GM18909 (cell line): ENCODE data around the gene SLC51A.
"Not testable (repeated sequence)": the region's sequence is repeated elsewhere in the genome, so short reads cannot be mapped to it uniquely, and the experiment has no call there.

Source experiments
- ATAC-seq: cut with Tn5 transposase; IDR thresholded peaks from one replicate; pipeline ENCODE4 v1.9.1; 2021; ENCODE audit warnings: mild to moderate bottlenecking; ENCODE audit not compliant: unreplicated experiment, poor library complexity

The SLC51A gene

DNA sequence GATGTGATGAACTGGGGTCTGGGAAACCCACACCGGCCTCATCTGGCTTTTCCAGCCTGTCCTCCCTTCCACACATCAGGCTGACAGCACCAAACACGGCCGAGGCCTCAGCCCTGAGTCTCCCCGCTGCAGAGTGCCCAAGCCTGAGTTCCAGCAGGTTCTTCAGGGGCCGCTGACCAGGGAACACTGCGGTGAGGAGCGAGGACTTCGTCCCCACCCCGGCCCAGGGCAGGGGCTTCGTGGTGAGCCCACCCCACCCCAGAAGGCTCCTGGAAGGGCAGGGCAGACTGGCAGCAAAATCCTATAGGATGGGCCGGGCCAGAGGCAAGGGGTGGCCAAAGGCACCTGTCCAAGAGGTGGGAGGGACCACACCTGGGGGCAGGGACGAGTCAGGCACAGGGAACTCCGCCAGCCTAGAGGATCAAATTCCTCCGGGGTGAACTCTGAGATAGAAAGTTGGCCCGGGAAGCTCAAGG is at the start of gene SLC51A:
TSS of gene SLC51A (plus strand) at position 446 of the 476 bp plus-strand sequence. CDS start 179 bp downstream, outside the sequence.
- no peak for ATAC-seq

- no peak for ATAC-seq
Measured at GRCh38 chr3:196166741-196167140, 49.6 kb upstream of the SLC51A start.

GRCh38 chr3:196168808-196169391 is 47.4 kb upstream of the SLC51A start:
- ATAC-seq: no peak

GRCh38 chr3:196169836-196170240 is 46.5 kb upstream of the SLC51A start:
- no peak for ATAC-seq

- ATAC-seq: not testable (repeated sequence)
Measured at GRCh38 chr3:196170296-196170695, 46.0 kb upstream of the SLC51A start.

- ATAC-seq: no peak
Measured at GRCh38 chr3:196174652-196175051, 41.7 kb upstream of the SLC51A start.

GRCh38 chr3:196175116-196175625 is 41.2 kb upstream of the SLC51A start:
- ATAC-seq: no peak

DNA sequence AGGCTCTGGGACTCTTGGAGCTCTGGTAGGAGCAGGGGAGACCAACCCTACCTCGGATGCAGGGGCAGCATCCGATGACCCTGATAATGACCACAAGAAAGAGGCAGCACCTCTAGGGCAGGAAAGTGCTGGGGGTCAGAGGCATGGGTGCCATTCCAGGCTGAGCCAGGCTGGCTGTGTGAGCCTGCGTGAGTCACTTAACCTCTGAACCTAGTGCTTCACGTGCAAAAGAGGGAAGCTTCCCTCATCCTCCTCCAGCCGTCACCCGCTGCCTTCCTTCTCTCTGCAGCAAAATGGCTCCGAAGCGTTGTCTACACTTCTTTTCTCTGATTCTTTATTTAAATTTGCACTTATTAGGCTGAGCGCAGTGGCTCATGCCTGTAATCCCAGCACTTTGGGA is 40.6 kb upstream of the SLC51A start:
- no peak for ATAC-seq

GRCh38 chr3:196177567-196177966 is 38.8 kb upstream of the SLC51A start:
- ATAC-seq: no peak

GRCh38 chr3:196177967-196178366 is 38.4 kb upstream of the SLC51A start:
- ATAC-seq: no peak

DNA sequence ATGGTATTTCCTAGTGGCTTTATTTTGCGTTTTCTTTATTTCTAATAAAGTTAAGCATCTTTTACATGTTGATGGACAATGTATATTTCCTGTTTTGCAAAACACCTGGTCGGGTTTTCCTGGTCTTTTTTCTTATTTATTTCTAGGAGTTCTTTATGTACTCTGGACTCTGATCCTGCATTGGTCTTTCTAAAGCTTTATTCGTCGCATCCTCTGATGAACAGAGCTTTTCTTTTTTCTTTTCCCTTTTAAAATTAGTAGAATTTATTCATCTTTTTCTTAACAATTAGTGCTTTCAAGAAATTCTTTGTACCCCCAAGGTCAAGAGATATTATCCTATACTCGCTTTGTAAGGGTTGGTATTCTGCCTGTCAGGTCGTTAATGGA is 37.3 kb upstream of the SLC51A start:
- ATAC-seq: no peak

- ATAC-seq: peak; percentile 76
Measured at GRCh38 chr3:196179380-196180308, 36.7 kb upstream of the SLC51A start.

- ATAC-seq: no peak
Measured at GRCh38 chr3:196180346-196180745, 36.0 kb upstream of the SLC51A start.

GRCh38 chr3:196181127-196181546 is 35.2 kb upstream of the SLC51A start:
- ATAC-seq: no peak

DNA sequence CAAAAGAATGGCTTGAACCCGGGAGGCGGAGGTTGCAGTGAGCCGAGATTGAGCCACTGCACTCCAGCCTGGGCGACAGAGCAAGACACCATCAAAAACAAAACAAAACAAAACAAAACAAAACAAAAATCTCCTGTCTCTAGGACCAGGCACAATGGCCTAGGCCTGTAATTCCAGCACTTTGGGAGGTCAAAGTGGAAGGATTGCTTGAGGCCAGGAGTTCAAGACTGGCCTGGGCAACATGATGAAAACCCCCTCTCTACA is 32.2 kb upstream of the SLC51A start:
- not testable (repeated sequence) for ATAC-seq

DNA sequence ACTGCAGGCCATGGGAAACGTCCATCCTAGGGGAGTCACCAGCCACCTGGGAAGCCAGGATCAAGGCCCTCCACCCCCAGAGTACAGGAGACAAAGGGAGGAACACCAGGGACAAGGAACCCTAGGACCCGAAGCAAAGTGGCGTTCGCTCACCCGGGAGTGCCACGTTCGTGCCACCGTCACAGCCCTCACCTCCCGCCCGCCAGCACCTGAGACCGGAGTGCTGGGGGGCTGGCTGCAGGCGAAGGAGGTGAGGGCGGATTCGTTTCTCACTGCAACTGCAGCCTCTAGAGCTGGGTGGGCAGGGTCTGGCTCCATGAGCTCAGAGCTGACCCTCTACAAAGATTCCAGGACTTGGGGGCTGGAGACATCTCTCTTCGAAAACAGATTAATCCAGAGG is 31.5 kb upstream of the SLC51A start:
- no peak for ATAC-seq

DNA sequence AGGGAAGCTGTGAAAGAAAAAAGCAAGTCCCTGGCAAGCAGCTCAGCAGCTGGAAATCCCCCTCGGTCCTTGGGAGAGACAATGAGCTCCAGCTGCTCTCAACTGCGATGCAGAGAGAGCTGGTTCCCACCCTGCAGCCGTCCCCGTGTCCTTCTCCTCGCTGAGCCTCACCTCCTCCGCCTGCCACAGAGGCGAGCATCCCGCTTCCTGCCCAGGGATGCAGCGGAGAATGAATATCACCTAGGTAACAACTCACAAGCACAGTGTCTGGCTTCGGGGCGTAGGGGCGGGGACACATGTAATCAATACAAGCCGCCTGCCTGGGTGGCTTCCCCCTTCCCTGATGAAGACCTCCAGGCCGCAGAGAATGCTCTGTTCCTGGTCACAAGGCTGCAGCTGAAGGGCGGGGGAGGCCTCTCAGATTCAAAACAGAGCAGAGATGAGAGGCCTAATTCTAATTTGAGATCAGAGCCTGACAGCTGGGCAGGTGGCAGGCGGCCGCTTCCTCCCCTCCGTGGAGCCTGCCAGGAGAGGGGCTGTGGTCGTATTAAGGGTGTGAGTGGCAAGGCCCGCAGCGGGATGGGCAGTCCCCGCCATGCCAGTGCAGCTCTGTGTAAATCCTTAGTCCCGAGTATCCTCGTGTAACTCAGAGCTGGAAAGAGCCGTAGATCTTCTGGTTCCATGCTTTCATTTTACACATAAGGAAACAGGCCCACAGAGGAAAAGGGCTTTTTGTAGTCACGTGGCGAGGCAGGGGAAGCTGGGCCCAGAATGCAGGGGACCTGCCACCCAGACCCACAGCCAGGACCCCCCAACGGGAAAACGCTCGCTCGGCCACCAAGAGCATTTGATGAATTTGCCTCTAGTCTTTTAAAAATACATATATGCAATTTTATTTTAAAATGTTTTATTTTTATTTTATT is 29.4 kb upstream of the SLC51A start:
- ATAC-seq: peak; percentile 41

DNA sequence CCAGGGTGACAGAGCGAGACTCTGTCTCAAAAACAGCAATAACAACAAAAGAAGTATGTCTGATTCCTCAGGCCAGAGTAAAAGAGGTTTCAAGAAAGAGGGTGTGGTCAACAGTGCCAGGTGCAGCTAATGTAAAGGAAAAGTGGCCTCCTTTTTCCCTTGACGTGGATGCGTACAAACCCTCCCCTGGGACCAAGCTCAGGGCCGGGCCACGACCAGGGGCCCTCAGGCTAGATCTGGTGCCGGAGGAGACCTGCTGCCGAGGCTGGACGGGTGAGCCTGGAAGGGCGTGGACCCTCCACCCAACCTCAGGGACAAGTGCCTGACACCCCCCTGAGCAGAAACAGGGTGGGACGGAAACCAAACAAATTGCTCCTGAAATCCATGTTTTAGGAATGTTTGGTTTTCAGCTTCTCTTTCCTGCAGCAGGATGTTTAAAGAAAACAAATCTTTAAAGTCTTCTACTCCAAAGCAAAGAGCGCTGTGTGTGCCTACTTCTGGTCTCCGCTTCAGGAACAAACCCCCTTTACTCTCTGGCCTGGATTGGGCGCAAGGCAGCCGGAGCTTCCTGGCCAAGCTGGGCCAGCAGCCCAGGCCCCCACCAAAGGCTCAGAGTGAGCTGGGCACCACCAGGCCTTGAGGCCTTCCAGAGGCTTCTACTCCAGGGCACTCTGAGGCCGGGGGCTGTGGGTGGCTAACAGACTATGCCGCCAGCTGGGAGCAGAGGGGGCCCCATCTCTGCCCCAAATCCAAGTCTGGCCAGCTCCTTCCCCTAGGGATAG is 26.6 kb upstream of the SLC51A start:
- no peak for ATAC-seq

DNA sequence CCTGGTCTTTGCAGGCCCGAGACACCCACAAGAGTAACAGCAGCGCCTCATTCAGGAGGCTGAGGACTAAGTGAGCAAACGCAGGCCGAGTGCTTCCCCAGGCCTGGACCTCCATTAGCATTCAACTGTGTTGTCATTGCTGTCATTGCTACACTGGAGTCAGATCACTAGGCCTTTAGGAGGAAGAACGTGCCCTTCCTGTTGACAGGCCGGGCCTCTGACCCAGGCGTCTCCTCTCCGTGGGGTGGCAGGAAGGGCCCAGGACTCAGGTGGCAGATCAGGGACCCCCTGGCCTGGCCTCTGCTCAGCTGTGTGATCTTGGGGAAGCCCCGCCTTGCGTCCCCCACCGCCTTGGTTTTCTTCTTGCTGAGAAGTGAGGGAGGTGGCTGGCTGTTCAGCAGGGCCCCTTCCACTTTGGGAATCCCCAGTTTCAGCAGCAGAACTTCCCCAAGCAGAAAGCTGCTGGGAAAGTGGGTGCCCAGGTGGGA is 24.3 kb upstream of the SLC51A start:
- peak; percentile 47 for ATAC-seq
